ENCODE results near the gene PPP1R37. TPM values are rescaled to one million over a fixed set of nuclear protein-coding genes. Genes with fewer than 3 reads are reported as not detected.

The PPP1R37 gene
- total and polyA plus RNA-seq, 2 of the 13 experiments (the other 11 are each of a cell fraction or from before 2014, with no cell fraction given): 9.0 to 14.3 TPM

DNA sequence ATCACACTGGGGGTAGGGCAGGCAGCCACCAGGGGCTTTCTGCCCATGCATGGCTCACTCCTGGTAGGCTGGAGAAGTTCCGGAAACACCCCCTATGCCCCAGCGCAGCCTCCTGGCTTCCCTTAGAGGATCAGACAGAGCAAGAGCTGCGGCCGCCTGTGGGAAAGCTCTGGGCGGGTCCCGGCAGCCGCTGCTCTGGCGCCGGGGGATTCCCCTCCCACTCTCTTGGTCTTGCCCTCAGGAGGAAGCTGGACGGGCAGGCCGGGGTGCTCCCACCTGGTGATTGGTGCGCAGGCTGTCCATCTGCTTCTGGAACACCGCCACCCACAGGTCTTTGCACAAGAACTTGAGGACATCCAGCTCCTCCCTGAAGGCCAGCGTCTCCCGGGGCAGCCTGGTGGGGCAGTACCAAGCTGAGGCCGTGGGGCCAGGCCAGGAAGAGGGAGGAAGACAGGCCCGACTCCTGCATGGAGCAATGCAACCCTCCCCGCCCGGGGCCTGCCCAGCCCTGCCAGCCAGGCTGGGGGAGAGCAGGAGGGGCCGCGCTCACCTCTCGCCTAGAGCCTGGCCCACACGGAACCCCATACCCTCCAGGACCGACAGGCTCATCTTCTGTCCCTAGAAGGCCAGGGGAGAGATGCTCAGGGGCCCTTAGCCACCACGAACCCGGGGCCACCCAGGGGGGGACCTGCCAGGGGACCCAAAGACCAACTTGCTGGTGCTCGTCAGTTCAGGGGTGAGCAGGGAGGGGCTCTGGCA is 71.8 kb downstream of the PPP1R37 start (continued):
- TF ChIP-seq, protein P1, sequence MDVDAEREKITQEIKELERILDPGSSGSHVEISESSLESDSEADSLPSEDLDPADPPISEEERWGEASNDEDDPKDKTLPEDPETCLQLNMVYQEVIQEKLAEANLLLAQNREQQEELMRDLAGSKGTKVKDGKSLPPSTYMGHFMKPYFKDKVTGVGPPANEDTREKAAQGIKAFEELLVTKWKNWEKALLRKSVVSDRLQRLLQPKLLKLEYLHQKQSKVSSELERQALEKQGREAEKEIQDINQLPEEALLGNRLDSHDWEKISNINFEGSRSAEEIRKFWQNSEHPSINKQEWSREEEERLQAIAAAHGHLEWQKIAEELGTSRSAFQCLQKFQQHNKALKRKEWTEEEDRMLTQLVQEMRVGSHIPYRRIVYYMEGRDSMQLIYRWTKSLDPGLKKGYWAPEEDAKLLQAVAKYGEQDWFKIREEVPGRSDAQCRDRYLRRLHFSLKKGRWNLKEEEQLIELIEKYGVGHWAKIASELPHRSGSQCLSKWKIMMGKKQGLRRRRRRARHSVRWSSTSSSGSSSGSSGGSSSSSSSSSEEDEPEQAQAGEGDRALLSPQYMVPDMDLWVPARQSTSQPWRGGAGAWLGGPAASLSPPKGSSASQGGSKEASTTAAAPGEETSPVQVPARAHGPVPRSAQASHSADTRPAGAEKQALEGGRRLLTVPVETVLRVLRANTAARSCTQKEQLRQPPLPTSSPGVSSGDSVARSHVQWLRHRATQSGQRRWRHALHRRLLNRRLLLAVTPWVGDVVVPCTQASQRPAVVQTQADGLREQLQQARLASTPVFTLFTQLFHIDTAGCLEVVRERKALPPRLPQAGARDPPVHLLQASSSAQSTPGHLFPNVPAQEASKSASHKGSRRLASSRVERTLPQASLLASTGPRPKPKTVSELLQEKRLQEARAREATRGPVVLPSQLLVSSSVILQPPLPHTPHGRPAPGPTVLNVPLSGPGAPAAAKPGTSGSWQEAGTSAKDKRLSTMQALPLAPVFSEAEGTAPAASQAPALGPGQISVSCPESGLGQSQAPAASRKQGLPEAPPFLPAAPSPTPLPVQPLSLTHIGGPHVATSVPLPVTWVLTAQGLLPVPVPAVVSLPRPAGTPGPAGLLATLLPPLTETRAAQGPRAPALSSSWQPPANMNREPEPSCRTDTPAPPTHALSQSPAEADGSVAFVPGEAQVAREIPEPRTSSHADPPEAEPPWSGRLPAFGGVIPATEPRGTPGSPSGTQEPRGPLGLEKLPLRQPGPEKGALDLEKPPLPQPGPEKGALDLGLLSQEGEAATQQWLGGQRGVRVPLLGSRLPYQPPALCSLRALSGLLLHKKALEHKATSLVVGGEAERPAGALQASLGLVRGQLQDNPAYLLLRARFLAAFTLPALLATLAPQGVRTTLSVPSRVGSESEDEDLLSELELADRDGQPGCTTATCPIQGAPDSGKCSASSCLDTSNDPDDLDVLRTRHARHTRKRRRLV (CRISPR knock-in tag; IDR thresholded peaks at IDR 0.05): no peak
- TF ChIP-seq ZNF790 (CRISPR knock-in tag; IDR thresholded peaks at IDR 0.05; ENCODE audit: borderline replicate concordance) (no peak), ZNF672 (CRISPR knock-in tag; IDR thresholded peaks at IDR 0.05) (no peak), ZFP36L1 (CRISPR knock-in tag; IDR thresholded peaks at IDR 0.05) (no peak), SNRNP70 (IDR thresholded peaks at IDR 0.05; ENCODE audit: low read depth, low read length) (no peak), SRSF4 (IDR thresholded peaks at IDR 0.05; ENCODE audit: low read depth, low read length, poor library complexity, severe bottlenecking) (no peak), SP5 (CRISPR knock-in tag; IDR thresholded peaks at IDR 0.05; ENCODE audit: borderline replicate concordance, low read depth) (peak; percentile 58; the same call in 1 of the 2 replicates), ZNF263 (CRISPR knock-in tag; IDR thresholded peaks at IDR 0.05) (peak; percentile 95), SIN3A (IDR thresholded peaks at IDR 0.05; ENCODE audit: borderline replicate concordance, low read depth, low read length) (no peak), SAP130 (CRISPR knock-in tag; IDR thresholded peaks at IDR 0.05; ENCODE audit: low read depth) (peak; percentile 47; the same call in 1 of the 2 replicates), ZNF138 (CRISPR knock-in tag; IDR thresholded peaks at IDR 0.05; ENCODE audit: low read depth) (no peak), ZNF788 (CRISPR knock-in tag; IDR thresholded peaks at IDR 0.05; ENCODE audit: borderline replicate concordance) (no peak; the same call in 1 of the 2 replicates)
- TF ChIP-seq, protein P2, sequence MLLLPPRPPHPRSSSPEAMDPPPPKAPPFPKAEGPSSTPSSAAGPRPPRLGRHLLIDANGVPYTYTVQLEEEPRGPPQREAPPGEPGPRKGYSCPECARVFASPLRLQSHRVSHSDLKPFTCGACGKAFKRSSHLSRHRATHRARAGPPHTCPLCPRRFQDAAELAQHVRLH (CRISPR knock-in tag; IDR thresholded peaks at IDR 0.05; ENCODE audit: borderline replicate concordance, low read depth): 0 out of 2 replicates have a peak, but pooled peaks have one; percentile 24
- TF ChIP-seq, protein P3, sequence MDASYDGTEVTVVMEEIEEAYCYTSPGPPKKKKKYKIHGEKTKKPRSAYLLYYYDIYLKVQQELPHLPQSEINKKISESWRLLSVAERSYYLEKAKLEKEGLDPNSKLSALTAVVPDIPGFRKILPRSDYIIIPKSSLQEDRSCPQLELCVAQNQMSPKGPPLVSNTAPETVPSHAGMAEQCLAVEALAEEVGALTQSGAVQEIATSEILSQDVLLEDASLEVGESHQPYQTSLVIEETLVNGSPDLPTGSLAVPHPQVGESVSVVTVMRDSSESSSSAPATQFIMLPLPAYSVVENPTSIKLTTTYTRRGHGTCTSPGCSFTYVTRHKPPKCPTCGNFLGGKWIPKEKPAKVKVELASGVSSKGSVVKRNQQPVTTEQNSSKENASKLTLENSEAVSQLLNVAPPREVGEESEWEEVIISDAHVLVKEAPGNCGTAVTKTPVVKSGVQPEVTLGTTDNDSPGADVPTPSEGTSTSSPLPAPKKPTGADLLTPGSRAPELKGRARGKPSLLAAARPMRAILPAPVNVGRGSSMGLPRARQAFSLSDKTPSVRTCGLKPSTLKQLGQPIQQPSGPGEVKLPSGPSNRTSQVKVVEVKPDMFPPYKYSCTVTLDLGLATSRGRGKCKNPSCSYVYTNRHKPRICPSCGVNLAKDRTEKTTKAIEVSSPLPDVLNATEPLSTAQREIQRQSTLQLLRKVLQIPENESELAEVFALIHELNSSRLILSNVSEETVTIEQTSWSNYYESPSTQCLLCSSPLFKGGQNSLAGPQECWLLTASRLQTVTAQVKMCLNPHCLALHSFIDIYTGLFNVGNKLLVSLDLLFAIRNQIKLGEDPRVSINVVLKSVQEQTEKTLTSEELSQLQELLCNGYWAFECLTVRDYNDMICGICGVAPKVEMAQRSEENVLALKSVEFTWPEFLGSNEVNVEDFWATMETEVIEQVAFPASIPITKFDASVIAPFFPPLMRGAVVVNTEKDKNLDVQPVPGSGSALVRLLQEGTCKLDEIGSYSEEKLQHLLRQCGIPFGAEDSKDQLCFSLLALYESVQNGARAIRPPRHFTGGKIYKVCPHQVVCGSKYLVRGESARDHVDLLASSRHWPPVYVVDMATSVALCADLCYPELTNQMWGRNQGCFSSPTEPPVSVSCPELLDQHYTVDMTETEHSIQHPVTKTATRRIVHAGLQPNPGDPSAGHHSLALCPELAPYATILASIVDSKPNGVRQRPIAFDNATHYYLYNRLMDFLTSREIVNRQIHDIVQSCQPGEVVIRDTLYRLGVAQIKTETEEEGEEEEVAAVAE (CRISPR knock-in tag; IDR thresholded peaks at IDR 0.05; ENCODE audit: borderline replicate concordance): no peak
- TF ChIP-seq, protein P4, sequence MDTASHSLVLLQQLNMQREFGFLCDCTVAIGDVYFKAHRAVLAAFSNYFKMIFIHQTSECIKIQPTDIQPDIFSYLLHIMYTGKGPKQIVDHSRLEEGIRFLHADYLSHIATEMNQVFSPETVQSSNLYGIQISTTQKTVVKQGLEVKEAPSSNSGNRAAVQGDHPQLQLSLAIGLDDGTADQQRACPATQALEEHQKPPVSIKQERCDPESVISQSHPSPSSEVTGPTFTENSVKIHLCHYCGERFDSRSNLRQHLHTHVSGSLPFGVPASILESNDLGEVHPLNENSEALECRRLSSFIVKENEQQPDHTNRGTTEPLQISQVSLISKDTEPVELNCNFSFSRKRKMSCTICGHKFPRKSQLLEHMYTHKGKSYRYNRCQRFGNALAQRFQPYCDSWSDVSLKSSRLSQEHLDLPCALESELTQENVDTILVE (CRISPR knock-in tag; IDR thresholded peaks at IDR 0.05): no peak
- TF ChIP-seq, protein P5, sequence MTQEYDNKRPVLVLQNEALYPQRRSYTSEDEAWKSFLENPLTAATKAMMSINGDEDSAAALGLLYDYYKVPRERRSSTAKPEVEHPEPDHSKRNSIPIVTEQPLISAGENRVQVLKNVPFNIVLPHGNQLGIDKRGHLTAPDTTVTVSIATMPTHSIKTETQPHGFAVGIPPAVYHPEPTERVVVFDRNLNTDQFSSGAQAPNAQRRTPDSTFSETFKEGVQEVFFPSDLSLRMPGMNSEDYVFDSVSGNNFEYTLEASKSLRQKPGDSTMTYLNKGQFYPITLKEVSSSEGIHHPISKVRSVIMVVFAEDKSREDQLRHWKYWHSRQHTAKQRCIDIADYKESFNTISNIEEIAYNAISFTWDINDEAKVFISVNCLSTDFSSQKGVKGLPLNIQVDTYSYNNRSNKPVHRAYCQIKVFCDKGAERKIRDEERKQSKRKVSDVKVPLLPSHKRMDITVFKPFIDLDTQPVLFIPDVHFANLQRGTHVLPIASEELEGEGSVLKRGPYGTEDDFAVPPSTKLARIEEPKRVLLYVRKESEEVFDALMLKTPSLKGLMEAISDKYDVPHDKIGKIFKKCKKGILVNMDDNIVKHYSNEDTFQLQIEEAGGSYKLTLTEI (CRISPR knock-in tag; conservative IDR thresholded peaks at IDR 0.05): no peak

Data from HepG2 (cell line).